Stimulated activated naive CD8-positive, alpha-beta T cell treated with anti-CD3 and anti-CD28 coated beads, Interleukin-15, Interleukin-2, amounts not matched to agents 100 U/mL and 50 U/mL, for 24 hours (primary cell): ENCODE data around the gene ZNF683.
"Not testable (repeated sequence)": the region's sequence is repeated elsewhere in the genome, so short reads cannot be mapped to it uniquely, and the experiment has no call there.

ENCODE experiments used
- ATAC-seq: fragments of 150-1000 bp; cut with Tn5 transposase; one replicate; pipeline ENCODE4 v1.10.0; 2021
- DNase-seq: peaks from one replicate; pipeline ENCODE4 v3.0.0; 2021

Gene ZNF683

DNA sequence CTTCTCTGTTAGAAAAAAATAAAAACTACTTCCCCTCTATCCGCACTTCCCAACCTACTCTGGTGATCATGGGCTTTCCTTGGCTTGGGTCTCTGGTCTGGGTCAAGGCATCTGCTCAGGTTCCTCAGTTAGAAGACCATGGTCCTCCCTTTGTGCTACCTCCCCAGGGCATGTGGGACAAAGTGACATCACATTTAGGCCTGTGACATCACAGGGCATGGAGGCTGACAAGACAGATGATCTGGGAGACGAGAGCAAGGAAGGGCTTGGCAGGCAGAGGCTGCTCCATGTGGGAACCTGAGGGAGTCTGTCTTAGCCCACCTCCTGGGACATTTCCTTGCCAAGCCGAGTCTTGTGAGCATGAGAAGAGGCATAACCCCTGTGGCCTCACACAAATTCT lies at the start of gene ZNF683:
TSS of gene ZNF683 (minus strand) at position 140 of the 400 bp plus-strand sequence. CDS start 4,179 bp downstream, outside the sequence.
- not testable (repeated sequence) for ATAC-seq, DNase-seq

DNA sequence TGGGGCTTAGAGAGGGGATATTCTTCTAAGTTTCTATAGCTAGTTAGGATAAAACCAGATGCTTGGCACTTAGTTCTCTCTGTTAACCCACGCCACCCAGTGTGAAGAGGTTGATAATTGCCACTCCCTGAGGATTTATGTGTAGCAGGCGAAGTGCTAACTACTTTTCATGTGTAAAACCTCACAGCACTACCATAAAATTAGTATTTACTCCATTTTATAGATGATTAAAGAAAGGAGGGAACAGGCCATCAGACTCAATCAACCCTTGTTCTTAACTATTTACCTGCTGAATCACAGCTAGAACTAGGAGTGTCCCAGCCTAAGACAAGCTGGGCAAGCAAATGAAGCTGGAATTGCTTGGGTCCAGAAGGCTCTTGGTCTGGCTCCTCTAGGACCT lies 46.9 kb upstream of the ZNF683 start:
- ATAC-seq (no peak), DNase-seq (no peak)

DNA sequence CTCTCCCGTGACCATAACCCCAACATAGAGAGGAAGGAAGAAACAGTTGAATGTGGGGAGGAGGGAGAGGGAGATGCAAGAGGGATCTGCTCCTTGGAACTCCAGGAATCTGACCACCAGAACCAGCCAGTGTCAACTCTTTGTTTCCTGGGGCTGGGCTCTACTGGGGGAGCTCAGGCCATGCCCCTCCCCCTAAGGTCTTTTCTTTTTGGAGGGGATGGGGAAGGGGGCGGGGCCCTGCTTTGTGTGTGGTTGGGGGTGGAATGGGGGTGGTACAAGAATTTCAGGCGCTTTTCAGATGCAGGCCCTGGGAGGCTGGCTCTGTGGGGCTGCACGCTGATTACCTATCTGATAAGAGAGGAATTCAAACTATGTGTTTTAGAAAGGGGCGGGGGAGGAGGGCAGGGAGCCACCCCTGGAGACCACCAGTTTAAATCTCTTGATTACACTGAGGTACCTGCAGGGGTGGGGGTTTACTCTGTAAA lies 46.4 kb upstream of the ZNF683 start:
- ATAC-seq: no peak
- no peak for DNase-seq

DNA sequence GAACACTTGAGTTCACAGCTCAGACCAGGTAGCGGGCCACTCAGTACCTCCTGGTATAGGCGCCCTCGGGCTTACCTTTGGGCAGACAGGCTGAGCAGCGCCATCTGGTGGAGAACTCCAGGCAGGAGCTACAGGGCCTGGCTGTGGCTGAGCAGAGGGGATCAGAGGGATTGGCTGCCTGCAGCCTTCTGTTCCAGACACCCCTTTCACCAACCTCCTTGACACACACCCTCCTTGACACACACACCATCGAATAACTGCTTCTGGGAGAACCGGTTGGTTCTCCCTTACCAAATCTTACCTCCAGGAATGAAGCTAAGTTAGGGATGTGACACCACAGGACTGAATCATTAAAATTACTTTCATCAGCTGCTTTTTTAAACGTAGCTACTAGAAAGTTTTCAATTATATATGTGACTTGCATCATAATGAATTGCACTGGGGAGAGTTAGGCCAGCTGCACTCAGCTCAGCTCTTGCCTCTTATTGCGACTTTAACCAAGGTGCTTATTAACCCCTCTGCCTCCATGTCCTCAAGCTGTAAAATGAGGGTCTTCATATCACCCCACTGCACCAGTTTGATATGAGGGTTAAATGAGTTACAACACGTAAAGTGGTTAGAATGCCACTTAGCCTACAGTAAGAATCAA lies 44.7 kb upstream of the ZNF683 start:
- DNase-seq (peak; percentile 90), ATAC-seq (peak; percentile 99)

DNA sequence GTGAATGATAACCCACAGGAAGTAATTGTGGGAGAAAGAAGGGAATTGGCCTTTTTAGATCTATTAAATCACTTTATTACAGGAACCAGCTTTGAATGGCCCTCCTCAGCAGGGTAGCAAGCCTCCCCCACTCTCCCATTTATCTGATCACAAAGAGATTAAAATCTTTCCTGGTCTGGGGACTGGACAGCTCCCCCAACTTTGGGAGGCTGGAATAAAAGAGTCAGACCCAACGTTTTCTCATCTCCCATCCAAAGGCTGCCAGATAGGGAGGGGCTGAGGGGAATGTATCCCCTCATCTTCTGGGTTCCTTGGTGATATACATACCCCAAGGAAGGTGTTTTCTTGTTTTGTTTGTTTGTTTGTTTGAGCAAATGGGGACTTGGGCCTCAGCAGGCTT lies 40.5 kb upstream of the ZNF683 start:
- ATAC-seq (no peak), DNase-seq (no peak)

DNA sequence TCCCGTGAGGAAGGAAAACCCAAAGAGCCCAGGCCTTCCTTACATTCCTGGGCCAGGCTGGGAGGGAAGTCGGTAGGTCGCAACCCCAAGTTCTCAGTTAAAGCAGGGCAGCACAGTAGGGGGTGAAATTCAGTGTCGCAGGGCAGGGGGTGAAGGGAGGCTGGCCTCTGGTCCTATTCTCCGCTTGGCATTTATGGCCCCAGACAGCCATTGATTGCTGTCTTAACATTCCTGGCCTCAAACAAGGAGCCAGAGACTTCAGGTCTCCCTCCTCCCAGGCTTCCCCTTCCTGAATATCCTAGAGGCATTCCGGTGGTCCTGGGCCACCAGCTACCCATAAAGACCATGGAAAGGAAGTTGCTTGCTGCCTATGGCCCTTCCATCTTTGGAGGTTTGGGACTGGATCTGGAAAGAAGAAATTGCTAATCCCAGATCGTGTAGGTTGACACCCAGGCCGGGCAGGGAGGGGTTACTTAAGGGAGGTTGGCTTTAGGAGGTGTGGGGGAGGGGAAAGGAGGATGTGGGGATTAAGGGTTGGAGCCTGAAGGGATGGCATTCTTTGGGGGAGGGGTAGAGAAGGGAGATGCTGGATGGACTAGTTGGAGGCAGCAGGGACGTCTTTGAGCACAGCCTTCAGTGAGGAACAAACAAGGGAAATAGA lies 39.8 kb upstream of the ZNF683 start:
- ATAC-seq (no peak), DNase-seq (no peak)

DNA sequence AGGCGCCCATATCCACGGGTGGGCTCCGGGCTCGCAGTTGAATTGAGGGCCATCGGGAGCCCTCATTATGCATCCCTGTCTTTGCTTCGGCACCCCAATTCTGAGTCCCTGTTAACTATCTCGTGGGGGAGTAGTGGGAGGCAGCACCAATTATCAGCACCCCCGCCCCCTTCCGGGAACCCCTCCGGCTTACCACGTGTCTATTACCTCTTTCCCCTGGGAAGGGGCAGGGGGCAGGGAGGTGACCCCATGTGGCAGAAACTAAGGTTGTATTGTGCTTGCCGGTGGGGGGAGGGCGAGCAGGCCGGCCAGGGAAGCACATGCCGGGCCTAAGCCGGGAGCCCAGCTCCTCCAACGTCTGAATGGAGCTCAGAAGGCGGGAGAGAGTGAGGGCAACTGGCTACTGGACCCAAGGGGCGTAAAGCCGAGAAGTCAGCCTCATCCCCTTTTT lies 39.1 kb upstream of the ZNF683 start:
- ATAC-seq: no peak

DNA sequence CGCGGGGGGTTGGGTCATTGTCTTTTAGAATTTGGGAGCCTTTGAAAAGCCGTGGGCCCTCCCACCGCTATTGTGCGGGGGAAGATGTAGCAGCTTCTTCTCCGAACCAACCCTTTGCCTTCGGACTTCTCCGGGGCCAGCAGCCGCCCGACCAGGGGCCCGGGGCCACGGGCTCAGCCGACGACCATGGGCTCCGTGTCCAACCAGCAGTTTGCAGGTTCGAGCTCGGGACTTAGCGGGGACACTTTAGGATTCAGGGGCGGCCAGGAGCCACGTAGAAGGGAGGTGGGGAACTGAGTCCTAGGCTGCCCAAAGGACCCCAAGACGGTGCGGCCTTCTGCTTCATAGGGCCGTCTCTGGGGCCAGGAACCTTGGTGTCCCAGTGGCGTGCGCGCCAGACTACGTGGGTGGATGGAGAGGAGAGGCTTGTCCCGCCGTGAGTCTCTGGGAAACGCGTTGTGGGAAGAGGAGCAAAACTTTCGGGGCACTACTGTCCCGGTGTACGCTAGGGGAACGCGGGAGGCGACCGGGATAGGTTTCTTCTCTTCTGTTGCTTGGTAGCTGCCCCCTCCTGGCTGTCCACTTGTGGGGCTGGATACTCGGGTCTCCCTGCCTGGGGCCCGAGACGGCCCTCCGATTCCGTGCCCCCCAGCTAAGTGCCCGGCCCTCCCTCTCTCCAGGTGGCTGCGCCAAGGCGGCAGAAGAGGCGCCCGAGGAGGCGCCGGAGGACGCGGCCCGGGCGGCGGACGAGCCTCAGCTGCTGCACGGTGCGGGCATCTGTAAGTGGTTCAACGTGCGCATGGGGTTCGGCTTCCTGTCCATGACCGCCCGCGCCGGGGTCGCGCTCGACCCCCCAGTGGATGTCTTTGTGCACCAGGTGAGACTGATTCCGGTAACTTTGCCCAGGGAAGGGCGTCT lies 38.4 kb upstream of the ZNF683 start, which contains the start of gene LIN28A:
TSS of gene LIN28A (plus strand) at position 112 of the 918 bp plus-strand sequence. CDS start at position 187, 75 bp downstream.
- peak; percentile 22 for ATAC-seq
- no peak for DNase-seq

More for the DNA sequence above, 39.1 kb upstream of the ZNF683 start:
- DNase-seq: no peak

DNA sequence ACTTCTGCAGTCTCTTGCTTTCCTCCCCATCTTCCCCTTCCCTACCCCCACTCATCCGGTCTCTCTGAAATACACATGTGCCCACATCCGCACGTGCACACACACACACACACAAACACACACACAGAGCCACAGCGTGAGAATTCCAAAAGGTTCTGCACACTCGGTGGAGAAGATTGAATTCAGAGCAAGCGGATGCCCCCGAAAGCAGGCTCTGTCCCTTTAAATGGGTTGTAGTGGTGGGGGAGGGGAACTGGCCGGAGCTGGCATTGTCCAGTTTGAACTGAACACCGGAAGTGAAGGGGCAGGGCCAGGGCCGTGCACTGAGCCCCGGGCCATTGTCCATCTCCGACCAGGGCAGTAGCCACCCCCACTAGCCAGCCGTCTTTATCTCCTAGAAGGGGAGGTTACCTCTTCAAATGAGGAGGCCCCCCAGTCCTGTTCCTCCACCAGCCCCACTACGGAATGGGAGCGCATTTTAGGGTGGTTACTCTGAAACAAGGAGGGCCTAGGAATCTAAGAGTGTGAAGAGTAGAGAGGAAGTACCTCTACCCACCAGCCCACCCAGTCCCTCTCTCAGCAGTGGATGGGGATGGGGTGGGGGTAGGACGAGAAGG lies 36.7 kb upstream of the ZNF683 start:
- DNase-seq (no peak), ATAC-seq (no peak)

DNA sequence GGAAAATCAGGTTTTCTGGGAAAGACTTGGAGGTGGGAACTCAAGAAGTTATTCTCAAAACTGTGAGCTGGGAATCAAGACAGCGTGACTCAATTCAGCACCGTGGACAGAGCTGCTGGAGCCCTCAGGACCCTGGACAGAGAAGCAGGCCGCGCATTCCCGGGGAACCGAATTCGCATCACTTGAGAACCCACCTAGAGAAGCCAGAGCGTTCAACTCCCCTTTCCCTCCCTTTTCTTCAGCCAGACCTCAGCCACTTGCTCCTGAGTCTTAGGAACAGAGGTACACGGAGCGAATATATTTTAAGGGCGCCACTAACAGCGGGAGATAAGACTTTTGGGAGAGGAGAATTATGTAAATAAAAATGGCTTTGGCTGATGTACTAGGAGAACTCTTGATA lies 36.1 kb upstream of the ZNF683 start:
- DNase-seq: peak; percentile 79
- ATAC-seq: peak; percentile 78

DNA sequence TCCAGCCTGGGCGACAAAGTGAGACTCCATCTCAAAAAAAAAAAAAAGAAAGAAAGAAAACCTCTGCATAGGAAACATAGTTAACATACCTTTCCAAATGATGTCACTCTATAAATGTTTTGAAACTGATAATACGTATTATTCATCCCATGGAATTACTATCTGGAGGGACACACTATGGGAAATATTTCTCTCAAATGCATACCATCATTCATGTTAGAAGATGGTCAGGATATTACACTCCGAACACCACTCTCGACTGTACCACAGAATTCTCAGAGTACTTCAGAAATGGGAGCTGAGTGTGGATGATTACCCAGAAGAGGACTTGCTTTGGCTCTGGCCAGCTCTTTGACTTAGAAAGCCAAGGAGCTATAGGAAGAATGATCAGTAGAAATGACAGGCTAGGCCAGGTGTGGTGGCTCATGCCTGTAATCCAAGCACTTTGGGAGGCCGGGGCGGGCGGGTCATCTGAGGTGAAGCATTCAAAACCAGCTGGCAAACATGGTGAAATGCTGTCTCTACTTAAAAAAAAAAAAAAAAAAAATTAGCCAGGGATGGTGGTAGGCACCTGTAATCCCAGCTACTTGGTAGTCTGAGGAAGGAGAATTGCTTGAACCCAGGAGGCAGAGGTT lies 32.8 kb upstream of the ZNF683 start:
- DNase-seq: no peak
- no peak for ATAC-seq

DNA sequence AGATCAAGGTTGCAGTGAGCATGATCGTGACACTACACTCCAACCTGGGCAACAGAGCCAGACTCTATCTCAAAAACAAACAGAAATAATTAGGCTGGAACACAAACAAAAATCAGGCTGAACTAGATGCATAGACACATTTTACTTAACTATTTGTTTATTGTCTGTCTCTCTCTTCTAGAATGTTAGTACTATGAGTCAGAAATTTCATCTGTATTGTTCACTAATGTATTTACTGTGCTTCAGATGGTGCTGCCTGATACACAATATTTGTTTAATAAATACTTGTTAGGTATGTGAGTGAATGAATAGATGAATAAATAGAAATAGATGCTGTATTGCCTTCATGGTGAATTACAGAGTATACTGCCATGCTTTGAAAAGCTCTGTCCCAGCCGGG lies 32.1 kb upstream of the ZNF683 start:
- no peak for DNase-seq
- no peak for ATAC-seq

DNA sequence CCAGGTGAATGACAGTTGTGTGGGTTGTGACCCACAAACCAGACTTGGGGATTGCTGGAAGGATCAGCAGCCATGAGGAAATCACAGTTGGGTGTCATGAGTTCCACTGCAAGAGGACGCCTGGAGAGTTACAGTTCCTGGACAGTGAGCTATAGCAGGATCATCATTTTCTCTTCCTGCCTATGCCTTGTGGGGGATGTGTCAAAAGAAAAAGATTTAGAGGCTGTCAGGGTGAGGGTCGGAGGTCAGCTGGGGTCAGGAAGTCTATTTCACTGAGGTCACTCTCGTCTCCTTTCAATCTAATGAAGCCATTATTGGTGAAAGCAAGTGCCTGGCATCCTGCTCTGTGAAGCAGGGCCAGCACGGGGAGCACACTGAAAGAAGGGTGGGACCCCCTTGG lies 31.1 kb upstream of the ZNF683 start:
- no peak for DNase-seq
- ATAC-seq: no peak

DNA sequence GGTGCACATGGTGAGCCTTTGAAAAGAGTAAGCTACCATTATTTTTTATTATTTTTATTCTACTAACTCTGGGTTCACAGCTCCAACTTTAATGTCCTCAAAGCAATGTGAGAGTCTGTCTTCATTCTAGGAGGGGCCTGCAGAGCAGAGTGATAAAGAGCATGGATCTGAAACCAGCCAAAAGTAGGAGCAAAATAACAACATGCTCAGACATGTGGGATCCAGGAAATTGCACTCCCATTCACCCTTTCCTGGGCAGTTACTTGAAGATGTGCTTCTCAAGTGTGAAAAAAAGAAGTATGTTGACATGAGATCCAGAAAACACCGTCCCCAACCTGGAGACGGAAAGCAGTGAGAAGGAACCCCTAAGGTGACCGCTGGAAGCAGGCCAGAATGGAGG lies 29.3 kb upstream of the ZNF683 start:
- no peak for DNase-seq
- ATAC-seq: no peak

DNA sequence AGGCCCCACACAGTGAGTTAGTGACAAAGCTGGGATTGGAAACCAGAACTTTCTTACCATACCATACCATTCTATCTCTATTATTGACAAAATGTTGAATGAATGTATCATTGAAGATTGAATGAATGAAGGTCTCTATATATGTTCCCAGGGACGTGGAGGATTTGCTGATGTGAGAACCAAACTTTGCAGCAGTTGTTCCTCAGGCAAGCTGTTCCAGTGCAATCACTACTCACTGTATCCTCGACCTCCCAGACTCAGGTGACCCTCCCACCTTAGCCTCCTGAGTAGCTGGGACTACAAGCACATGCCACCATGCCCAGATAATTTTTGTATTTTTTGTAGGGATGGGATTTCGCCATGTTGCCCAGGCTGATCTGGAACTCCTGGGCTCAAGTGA lies 26.5 kb upstream of the ZNF683 start:
- DNase-seq (no peak), ATAC-seq (no peak)

DNA sequence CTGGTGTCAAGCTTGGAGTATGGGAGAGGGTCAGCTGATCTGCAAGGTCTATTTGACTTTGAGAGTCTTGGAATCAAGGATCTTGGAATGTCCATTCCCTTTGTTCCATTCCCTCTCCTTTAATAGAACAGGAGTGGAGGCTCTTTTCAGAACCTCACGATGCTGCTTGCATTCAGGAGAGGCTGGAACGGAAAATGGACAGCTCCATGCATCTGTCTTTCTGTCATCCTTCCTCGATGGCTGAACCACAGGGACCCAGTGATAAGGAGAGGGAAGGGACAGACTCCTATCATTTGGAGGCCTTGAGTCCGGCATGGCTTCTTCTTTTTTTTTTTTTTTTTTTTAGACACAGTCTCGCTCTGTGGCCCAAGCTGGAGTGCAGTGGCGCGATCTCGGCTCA lies 23.2 kb upstream of the ZNF683 start:
- no peak for ATAC-seq
- no peak for DNase-seq

DNA sequence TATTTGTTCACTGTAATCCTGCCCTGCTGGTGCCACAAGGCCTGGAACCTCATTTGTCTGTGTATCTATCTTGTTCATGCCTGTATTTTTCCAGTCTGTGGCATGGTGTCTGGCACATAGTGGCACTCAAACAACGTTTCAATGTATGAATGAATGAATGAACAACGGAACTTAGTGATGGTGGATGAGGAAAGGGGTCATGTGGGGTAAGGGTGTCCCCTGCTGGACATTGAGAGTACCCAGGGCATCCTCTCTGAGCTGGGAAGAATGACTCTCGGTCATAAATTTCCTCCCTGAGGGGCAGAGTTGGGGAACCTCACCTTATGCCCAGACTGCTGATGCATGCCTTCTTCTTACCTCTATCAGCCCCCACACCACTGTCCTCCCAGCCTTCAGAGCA lies 18.9 kb upstream of the ZNF683 start:
- DNase-seq (peak; percentile 44), ATAC-seq (peak; percentile 65)

DNA sequence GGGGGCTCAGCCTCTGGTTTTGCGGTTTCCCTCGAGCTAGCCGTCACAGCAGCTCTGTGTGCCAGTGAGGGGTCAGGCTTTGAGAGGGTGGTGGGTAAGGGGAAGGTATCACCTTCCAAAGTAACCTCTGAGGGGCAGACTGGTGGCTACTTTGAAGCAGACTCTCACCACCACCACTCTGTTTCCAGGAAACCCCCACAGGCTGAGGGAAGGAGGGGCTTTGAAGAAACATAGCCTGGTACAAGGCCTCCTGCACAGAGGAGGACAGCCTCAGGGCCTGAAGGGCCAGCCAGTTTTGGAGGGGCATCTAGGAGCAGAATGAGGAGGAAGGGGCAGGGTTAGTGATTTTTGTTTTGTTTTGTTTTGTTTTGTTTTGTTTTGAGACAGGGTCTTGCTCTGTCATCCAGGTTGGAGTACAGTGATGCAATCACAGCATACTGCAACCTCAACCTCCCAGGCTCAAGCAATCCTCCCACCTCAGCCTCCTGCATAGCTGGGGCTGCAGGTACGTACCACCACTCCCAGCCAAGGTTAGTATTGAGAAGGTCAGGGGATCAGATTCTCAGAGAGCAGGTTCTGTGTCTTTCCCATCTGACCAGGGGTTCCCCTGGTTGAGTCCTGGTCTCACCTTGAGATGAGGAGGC lies 17.2 kb upstream of the ZNF683 start:
- no peak for DNase-seq
- no peak for ATAC-seq

DNA sequence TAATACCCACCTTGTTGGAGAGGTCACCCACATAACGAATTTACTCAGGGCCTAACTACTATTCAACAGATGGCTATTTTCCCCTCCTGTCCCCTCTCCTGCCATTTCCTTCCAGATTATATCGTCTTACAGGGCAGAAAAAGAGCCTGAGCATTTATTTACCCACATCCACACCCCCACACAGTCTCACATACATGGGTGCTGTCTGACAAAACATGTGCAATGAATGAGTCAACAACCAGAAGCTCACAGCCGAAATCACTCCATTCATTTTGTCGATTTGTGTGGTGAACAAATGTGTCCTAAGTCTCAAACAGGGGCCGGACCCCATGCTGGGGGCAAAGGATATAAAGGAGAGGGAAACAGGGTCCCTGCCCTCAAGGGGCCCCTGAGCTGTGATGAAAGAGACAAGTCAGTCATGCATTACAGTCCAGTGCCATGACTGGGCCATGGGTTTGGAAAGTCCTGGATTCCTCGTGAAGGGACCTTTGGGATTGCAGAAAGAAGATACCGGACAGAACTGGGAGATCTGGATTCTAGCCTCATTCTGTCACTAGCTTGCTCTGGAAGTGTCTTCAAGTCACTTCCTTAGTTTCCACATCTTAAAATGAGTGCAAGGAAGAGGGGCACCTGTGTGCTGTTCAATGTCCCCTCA lies 16.4 kb upstream of the ZNF683 start:
- peak; percentile 25 for ATAC-seq

DNA sequence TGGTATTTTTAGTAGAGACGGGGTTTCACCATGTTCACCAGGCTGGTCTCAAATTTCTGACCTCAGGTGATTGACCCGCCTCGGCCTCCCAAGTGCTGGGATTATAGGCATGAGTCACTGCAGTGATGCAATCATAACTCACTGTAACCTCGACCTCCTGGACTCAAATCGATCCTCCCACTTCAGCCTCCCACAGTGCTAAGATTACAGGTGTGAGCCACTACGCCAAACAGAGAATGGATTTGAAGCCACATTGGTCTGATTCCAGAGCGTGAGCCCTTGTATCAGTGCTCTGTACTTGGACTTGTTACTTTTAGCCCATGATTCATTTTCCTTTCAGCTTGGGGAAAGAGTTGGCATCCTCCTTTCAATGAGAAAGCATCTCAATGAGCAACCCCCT lies 14.9 kb upstream of the ZNF683 start:
- no peak for DNase-seq

More for the DNA sequence above, 16.4 kb upstream of the ZNF683 start:
- DNase-seq: no peak

More for the DNA sequence above, 14.9 kb upstream of the ZNF683 start:
- peak; percentile 44 for ATAC-seq
